Kidney (tissue), 14 donors: Measurements from ENCODE around the gene COX15. TPM values are rescaled to one million over a fixed set of nuclear protein-coding genes. Genes with fewer than 3 reads are reported as not detected.

Experiments used
- DNase-seq, 5 donors: peaks; one replicate each; pipeline ENCODE4 v3.0.0-alpha.2; 2013 to 2020
- FAIRE-seq: peaks from 2 replicates; lab custom pipeline; 2012; peaks lifted over from hg19 to GRCh38; lab: Jason Lieb, UNC
- H3K27ac ChIP-seq, 2 donors: one replicate each; pipeline ENCODE4 v1.7.0; 2013; ENCODE audit warnings: low read depth in 2 of 2, low read length in 2 of 2, inconsistent platforms in 1 of 2
- H3K27me3 ChIP-seq: one replicate; pipeline ENCODE4 v1.7.1; 2013; ENCODE audit warnings: low read length, inconsistent platforms; ENCODE audit not compliant: control insufficient read depth, insufficient read depth
- H3K36me3 ChIP-seq, 3 donors: one replicate each; pipeline versions ENCODE4 v1.7.0 to v1.7.1; 2013; ENCODE audit warnings: low read length in 3 of 3, control low read depth in 1 of 3, inconsistent platforms in 1 of 3; ENCODE audit not compliant: insufficient read depth in 3 of 3, control insufficient read depth in 2 of 3
- H3K4me1 ChIP-seq, 3 donors: one replicate each; pipeline versions ENCODE4 v1.7.0 to v1.7.1; 2013; ENCODE audit warnings: low read length in 3 of 3, inconsistent platforms in 1 of 3, low read depth in 1 of 3; ENCODE audit not compliant: control insufficient read depth in 2 of 3, insufficient read depth in 2 of 3
- H3K4me3 ChIP-seq, 3 donors: one replicate each; pipeline versions ENCODE4 v1.7.0 to v1.8.1; 2013; ENCODE audit warnings: low read length in 3 of 3, control low read depth in 1 of 3, inconsistent platforms in 1 of 3
- H3K9ac ChIP-seq, 3 donors: one replicate each; pipeline versions ENCODE4 v1.7.0 to v1.7.1; 2013; ENCODE audit warnings: low read length in 3 of 3, control low read depth in 1 of 3, inconsistent platforms in 1 of 3
- H3K9me3 ChIP-seq, 3 donors: one replicate each; pipeline versions ENCODE4 v1.7.0 to v1.7.1; 2013; ENCODE audit warnings: low read length in 3 of 3, control low read depth in 1 of 3, inconsistent platforms in 1 of 3; ENCODE audit not compliant: control insufficient read depth in 2 of 3, insufficient read depth in 1 of 3
- intact Hi-C: fragments of 100-400 bp; cut with DNase I; formaldehyde crosslinking; loops from one replicate; pipeline ENCODE4 v1.11.1; 2022
- polyA plus RNA-seq: library from polyadenylated mRNA; stranded (reverse); fragments of 350-450 nt; fragmentation: Illumina TruSeq; extraction: RNeasy Lipid Tissue Mini Kit (QIAGEN cat#74804); gene quantifications from one replicate; pipeline ENCODE4 v1.2.3, GENCODE V29; 2014; ENCODE audit warnings: low read depth, low replicate concordance; ENCODE audit not compliant: insufficient read depth
- total RNA-seq: library from RNA; stranded (reverse); fragmentation: NEBNext Ultra II Directional; extraction: Animal tissue kit (Norgen Biotek cat#: 25700); gene quantifications from one replicate; pipeline ENCODE4 v1.2.1, GENCODE V29; 2021
- TF ChIP-seq, protein P1 (sequence below): IDR thresholded peaks from 3 replicates; pipeline ENCODE4 v1.5.1; 2012; ENCODE audit warnings: mild to moderate bottlenecking, moderate library complexity, borderline replicate concordance; ENCODE audit not compliant: insufficient read depth; ENCODE audit errors: extremely low read depth
- donor health status: control.
- donor health status: control.
- donor health status: control.
- donor health status: control.
- donor health status: control.
- donor health status: DM: yes; HTN: yes; CAD: no.
- donor health status: Normal renal cell carcinoma (clear cell type).

COX15 gene
- total and polyA plus RNA-seq, 2 donors from 2014 or later, result 30.9 to 40.4 TPM

DNA sequence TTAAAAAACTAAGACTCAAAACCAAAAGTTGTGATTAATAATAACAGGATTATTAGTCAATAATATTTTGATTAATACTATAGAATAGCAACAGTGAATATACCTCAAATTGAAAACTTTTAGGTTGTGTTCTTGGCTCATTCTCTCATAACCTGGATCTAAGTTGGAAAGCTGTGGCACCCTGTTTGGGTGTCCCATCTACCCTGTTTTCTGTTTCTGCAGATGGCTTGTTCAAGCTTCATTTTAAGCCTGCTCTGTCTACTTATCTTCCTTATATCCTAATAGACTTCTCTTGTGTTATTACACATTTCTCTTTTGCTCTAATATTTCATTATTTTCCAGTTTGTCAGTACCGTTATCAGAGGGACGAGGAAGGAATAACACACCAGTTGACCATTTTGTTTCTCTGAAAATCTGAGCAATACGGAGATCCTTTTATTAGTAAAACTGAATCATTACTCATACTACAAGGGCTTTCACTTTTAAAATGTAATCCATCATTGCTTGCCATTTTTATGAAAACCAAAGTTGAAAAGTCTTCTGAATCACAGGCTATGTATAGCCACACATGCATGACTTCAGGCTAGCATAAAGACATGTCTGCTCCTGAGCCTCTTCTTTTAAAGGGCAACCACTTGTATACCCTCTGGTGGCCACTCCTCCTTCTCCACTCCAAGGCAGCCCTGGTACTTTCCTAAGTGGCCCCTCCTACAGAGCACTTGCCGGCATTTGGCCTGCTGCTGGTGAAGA, 22.3 kb downstream of the COX15 start:
- Histone ChIP-seq H3K4me3 (no peak overlapping the region), H3K4me1 (no peaks in the 10 kb centered on the region), H3K27ac (no peak overlapping the region), H3K36me3 (peaks cover 2 to 18% (median 11%) of the 10 kb centered on the region in 3 donors), H3K9me3 (no peaks in the 10 kb centered on the region), H3K9ac (no peak overlapping the region), H3K27me3 (no peaks in the 10 kb centered on the region)
- DNase-seq (no peak), FAIRE-seq (no peak)
- TF ChIP-seq, protein P1, sequence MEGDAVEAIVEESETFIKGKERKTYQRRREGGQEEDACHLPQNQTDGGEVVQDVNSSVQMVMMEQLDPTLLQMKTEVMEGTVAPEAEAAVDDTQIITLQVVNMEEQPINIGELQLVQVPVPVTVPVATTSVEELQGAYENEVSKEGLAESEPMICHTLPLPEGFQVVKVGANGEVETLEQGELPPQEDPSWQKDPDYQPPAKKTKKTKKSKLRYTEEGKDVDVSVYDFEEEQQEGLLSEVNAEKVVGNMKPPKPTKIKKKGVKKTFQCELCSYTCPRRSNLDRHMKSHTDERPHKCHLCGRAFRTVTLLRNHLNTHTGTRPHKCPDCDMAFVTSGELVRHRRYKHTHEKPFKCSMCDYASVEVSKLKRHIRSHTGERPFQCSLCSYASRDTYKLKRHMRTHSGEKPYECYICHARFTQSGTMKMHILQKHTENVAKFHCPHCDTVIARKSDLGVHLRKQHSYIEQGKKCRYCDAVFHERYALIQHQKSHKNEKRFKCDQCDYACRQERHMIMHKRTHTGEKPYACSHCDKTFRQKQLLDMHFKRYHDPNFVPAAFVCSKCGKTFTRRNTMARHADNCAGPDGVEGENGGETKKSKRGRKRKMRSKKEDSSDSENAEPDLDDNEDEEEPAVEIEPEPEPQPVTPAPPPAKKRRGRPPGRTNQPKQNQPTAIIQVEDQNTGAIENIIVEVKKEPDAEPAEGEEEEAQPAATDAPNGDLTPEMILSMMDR, result no peak
- intact Hi-C loops, result no loop called here

- H3K4me3 ChIP-seq, result no peak overlapping the region
- intact Hi-C loops, result no loop called here
- peaks cover 2 to 14% (median 9%) of the 10 kb centered on the region in 3 donors for H3K36me3 ChIP-seq
- no peaks in the 10 kb centered on the region for H3K9me3 ChIP-seq
- H3K9ac ChIP-seq, result no peak overlapping the region
- no peaks in the 10 kb centered on the region for H3K27me3 ChIP-seq
- TF ChIP-seq, protein P1, result no peak
- FAIRE-seq (no peak), DNase-seq (peak in 2 of 5 donors; percentile 22 to 71)
- no peak overlapping the region for H3K27ac ChIP-seq
- H3K4me1 ChIP-seq, result no peaks in the 10 kb centered on the region
Measured at GRCh38 chr10:99708428-99709012, 23.4 kb downstream of the COX15 start.

- Histone ChIP-seq H3K4me1 (no peaks in the 10 kb centered on the region), H3K9me3 (no peaks in the 10 kb centered on the region), H3K36me3 (peaks cover 4 to 35% (median 30%) of the 10 kb centered on the region in 3 donors), H3K27ac (no peak overlapping the region), H3K4me3 (no peak overlapping the region), H3K27me3 (no peaks in the 10 kb centered on the region), H3K9ac (no peak overlapping the region)
- TF ChIP-seq, protein P1, result no peak
- FAIRE-seq (no peak), DNase-seq (no peak)
- intact Hi-C loops, result no loop called here
Measured at GRCh38 chr10:99700649-99701048, 31.3 kb downstream of the COX15 start.
